GM19395 (cell line): ENCODE data around the gene MAGI2.

Experiments
- ATAC-seq: cut with Tn5 transposase; IDR thresholded peaks from one replicate; pipeline ENCODE4 v1.9.1; 2021; ENCODE audit warnings: mild to moderate bottlenecking, moderate library complexity; ENCODE audit not compliant: unreplicated experiment

The MAGI2 gene

GRCh38 chr7:79453558-79454360 lies at the start of gene MAGI2:
TSS of gene MAGI2 (minus strand) at chr7:79453667. CDS start at chr7:79453320, 347 bp downstream.
- ATAC-seq, result no peak

GRCh38 chr7:79502151-79502550 lies 48.7 kb upstream of the MAGI2 start:
- ATAC-seq, result no peak

- ATAC-seq, result no peak
Measured at GRCh38 chr7:79500759-79501158, 47.3 kb upstream of the MAGI2 start.

- ATAC-seq, result no peak
Measured at GRCh38 chr7:79497728-79498127, 44.3 kb upstream of the MAGI2 start.

GRCh38 chr7:79495544-79496272 lies 42.2 kb upstream of the MAGI2 start:
- no peak for ATAC-seq

GRCh38 chr7:79494046-79494445 lies 40.6 kb upstream of the MAGI2 start:
- no peak for ATAC-seq

GRCh38 chr7:79489371-79489770 lies 35.9 kb upstream of the MAGI2 start:
- ATAC-seq, result no peak

GRCh38 chr7:79478386-79478785 lies 24.9 kb upstream of the MAGI2 start:
- no peak for ATAC-seq

- ATAC-seq, result no peak
Measured at GRCh38 chr7:79475455-79475854, 22.0 kb upstream of the MAGI2 start.

- no peak for ATAC-seq
Measured at GRCh38 chr7:79471699-79472098, 18.2 kb upstream of the MAGI2 start.

GRCh38 chr7:79471283-79471682 lies 17.8 kb upstream of the MAGI2 start:
- no peak for ATAC-seq

- ATAC-seq, result no peak
Measured at GRCh38 chr7:79465551-79465950, 12.1 kb upstream of the MAGI2 start.

- ATAC-seq, result no peak
Measured at GRCh38 chr7:79464051-79464450, 10.6 kb upstream of the MAGI2 start.

- no peak for ATAC-seq
Measured at GRCh38 chr7:79462390-79462789, 8.9 kb upstream of the MAGI2 start.

- ATAC-seq, result no peak
Measured at GRCh38 chr7:79461660-79462059, 8.2 kb upstream of the MAGI2 start.

- ATAC-seq, result no peak
Measured at GRCh38 chr7:79459381-79459780, 5.9 kb upstream of the MAGI2 start.

- no peak for ATAC-seq
Measured at GRCh38 chr7:79458796-79459195, 5.3 kb upstream of the MAGI2 start.

GRCh38 chr7:79455173-79455790 lies 1.8 kb upstream of the MAGI2 start:
- ATAC-seq, result no peak

- no peak for ATAC-seq
Measured at GRCh38 chr7:79454361-79454960, 994 bp upstream of the MAGI2 start.

GRCh38 chr7:79453266-79453557 lies 255 bp downstream of the MAGI2 start:
- no peak for ATAC-seq

- no peak for ATAC-seq
Measured at GRCh38 chr7:79452495-79453265, 787 bp downstream of the MAGI2 start.
